Neutrophil (primary cell): ENCODE results near the gene NAAA.
A peak's percentile ranks its signal among the peaks of the same experiment; 100 is the strongest.
"Not testable (repeated sequence)": the region's sequence is repeated elsewhere in the genome, so short reads cannot be mapped to it uniquely, and the experiment has no call there.

Source experiments
- H3K27ac ChIP-seq: fragments of 200-600 bp; sonication (generic); 2 replicates; pipeline ENCODE4 v1.5.1; 2016; ENCODE audit warnings: mild to moderate bottlenecking, moderate library complexity
- H3K27me3 ChIP-seq: fragments of 200-600 bp; sonication (generic); 2 replicates; pipeline ENCODE4 v1.6.0; 2016; ENCODE audit warnings: mild to moderate bottlenecking
- H3K36me3 ChIP-seq: fragments of 200-600 bp; sonication (generic); 2 replicates; pipeline ENCODE4 v1.5.1; 2017
- H3K4me1 ChIP-seq, 2 experiments: fragments of 200-600 bp in 1 of 2; sonication (generic) in 1 of 2; 1 replicate in 1 of 2; 2 replicates in 1 of 2; pipeline versions ENCODE4 v1.5.1 to v1.6.1; 2013 to 2016; ENCODE audit warnings: low read depth in 1 of 2, low read length in 1 of 2, mild to moderate bottlenecking in 1 of 2, moderate library complexity in 1 of 2; ENCODE audit not compliant: control insufficient read depth in 1 of 2, insufficient read depth in 1 of 2
- H3K4me3 ChIP-seq, 2 experiments: fragments of 200-600 bp in 1 of 2; sonication (generic) in 1 of 2; 1 replicate in 1 of 2; 2 replicates in 1 of 2; pipeline ENCODE4 v1.5.1; 2013 to 2016; ENCODE audit warnings: low read depth in 1 of 2, low read length in 1 of 2, mild to moderate bottlenecking in 1 of 2, moderate library complexity in 1 of 2
- H3K9me3 ChIP-seq: fragments of 200-600 bp; sonication (generic); 2 replicates; pipeline ENCODE4 v1.5.1; 2016
- TF ChIP-seq, protein P1 (sequence below): fragments of 200-600 bp; sonication (generic); IDR thresholded peaks from 2 replicates; pipeline ENCODE4 v1.5.1; 2016; ENCODE audit warnings: antibody characterized with exemption

The NAAA gene

GRCh38 chr4:75950213-75950815, 9.5 kb upstream of the NAAA start:
- Histone ChIP-seq H3K27ac (no peak overlapping the region), H3K36me3 (peaks cover 58% of the 10 kb centered on the region), H3K9me3 (no peaks in the 10 kb centered on the region), H3K27me3 (no peaks in the 10 kb centered on the region), H3K4me1 (no peaks in the 10 kb centered on the region), H3K4me3 (no peak overlapping the region)
- TF ChIP-seq, protein P1, sequence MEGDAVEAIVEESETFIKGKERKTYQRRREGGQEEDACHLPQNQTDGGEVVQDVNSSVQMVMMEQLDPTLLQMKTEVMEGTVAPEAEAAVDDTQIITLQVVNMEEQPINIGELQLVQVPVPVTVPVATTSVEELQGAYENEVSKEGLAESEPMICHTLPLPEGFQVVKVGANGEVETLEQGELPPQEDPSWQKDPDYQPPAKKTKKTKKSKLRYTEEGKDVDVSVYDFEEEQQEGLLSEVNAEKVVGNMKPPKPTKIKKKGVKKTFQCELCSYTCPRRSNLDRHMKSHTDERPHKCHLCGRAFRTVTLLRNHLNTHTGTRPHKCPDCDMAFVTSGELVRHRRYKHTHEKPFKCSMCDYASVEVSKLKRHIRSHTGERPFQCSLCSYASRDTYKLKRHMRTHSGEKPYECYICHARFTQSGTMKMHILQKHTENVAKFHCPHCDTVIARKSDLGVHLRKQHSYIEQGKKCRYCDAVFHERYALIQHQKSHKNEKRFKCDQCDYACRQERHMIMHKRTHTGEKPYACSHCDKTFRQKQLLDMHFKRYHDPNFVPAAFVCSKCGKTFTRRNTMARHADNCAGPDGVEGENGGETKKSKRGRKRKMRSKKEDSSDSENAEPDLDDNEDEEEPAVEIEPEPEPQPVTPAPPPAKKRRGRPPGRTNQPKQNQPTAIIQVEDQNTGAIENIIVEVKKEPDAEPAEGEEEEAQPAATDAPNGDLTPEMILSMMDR = no peak

GRCh38 chr4:75948822-75949444, 8.1 kb upstream of the NAAA start:
- Histone ChIP-seq H3K9me3 (no peaks in the 10 kb centered on the region), H3K27ac (no peak overlapping the region), H3K4me1 (no peaks in the 10 kb centered on the region), H3K27me3 (no peaks in the 10 kb centered on the region), H3K4me3 (no peak overlapping the region), H3K36me3 (peaks cover 46% of the 10 kb centered on the region)
- TF ChIP-seq, protein P1 = no peak

- H3K27ac ChIP-seq = peak overlapping the region; percentile 67
- H3K27me3 ChIP-seq = peaks cover 37% of the 10 kb centered on the region
- peaks cover 9 to 13% of the 10 kb centered on the region in 2 experiments for H3K4me1 ChIP-seq
- H3K9me3 ChIP-seq = no peaks in the 10 kb centered on the region
- TF ChIP-seq, protein P1 = no peak
- H3K36me3 ChIP-seq = no peaks in the 10 kb centered on the region
- peak overlapping the region; percentile 81 to 90 for H3K4me3 ChIP-seq
Measured at GRCh38 chr4:75939890-75940691, 722 bp downstream of the NAAA start.

GRCh38 chr4:75935628-75936027, 5.2 kb downstream of the NAAA start:
- no peaks in the 10 kb centered on the region for H3K9me3 ChIP-seq
- no peak overlapping the region for H3K4me3 ChIP-seq
- H3K27ac ChIP-seq = no peak overlapping the region
- peaks cover 17% of the 10 kb centered on the region for H3K27me3 ChIP-seq
- TF ChIP-seq, protein P1 = no peak
- H3K4me1 ChIP-seq = peaks cover 4 to 6% of the 10 kb centered on the region in 2 experiments
- H3K36me3 ChIP-seq = no peaks in the 10 kb centered on the region

DNA sequence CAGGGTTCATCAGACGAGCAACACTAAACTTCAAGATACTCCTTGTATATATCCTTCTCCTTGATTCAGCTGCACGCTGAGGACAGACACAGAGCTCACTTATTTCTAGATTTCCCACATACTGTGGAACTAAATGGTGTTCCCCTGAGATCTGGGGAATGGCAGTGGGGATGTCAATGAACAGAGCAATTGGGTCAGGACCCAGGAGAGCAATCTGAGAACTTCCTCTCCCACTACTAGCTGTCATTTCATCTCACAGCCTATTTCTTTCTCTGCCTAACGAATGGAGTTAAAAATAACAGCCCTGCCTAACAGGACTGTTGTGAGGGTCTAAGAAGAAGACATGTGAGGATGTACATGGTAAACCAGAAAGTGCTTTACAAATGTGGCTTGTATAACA, 10.7 kb downstream of the NAAA start:
- no peaks in the 10 kb centered on the region for H3K27me3 ChIP-seq
- H3K36me3 ChIP-seq = no peaks in the 10 kb centered on the region
- no peak overlapping the region for H3K27ac ChIP-seq
- no peaks in the 10 kb centered on the region for H3K9me3 ChIP-seq
- TF ChIP-seq, protein P1 = no peak
- H3K4me3 ChIP-seq = no peak overlapping the region
- H3K4me1 ChIP-seq = no peaks in the 10 kb centered on the region

- not testable (repeated sequence) for H3K27me3 ChIP-seq, H3K36me3 ChIP-seq, H3K27ac ChIP-seq, H3K4me1 ChIP-seq, H3K9me3 ChIP-seq, H3K4me3 ChIP-seq
Measured at GRCh38 chr4:75924916-75925315, 15.9 kb downstream of the NAAA start.
